Panc1 (cell line): Measurements from ENCODE around the gene RIMS1.

Experiments used
- POLR2AphosphoS5 ChIP-seq: IDR thresholded peaks from 2 replicates; pipeline ENCODE4 v1.6.1; 2012; ENCODE audit warnings: mild to moderate bottlenecking, low read depth, low read length, moderate library complexity
- REST ChIP-seq, 2 experiments: IDR thresholded peaks; 2 replicates each; pipeline ENCODE4 v1.6.1; 2011 to 2012; ENCODE audit warnings: low read depth in 2 of 2, control low read depth in 1 of 2, low read length in 1 of 2, mild to moderate bottlenecking in 1 of 2, moderate library complexity in 1 of 2; ENCODE audit not compliant: insufficient read depth in 1 of 2
- TF ChIP-seq, protein P1 (sequence below): fragments of 450-650 bp; IDR thresholded peaks from 2 replicates; pipeline ENCODE4 v1.5.1; 2017; ENCODE audit warnings: mild to moderate bottlenecking

DNA sequence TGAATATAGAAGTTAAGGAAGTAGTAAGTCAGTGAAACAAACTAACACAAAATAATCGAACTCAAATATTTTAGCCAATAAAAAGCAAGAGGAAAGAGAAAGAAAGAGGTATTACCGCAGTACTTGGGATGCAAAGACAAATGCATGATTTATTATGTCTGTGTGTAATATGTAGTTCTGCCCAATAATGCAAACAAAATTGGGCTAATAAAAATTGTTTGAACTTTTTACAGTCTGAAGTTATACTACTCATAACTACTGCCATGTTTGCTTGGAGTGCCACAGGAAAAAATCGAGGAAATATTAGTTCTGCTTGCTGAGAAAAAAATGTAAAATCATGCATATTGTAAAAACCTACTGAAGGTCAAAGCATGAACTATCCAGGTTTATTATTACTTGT, 375.2 kb downstream of the RIMS1 start:
- TF ChIP-seq POLR2AphosphoS5, result no peak
- TF ChIP-seq, protein P1, sequence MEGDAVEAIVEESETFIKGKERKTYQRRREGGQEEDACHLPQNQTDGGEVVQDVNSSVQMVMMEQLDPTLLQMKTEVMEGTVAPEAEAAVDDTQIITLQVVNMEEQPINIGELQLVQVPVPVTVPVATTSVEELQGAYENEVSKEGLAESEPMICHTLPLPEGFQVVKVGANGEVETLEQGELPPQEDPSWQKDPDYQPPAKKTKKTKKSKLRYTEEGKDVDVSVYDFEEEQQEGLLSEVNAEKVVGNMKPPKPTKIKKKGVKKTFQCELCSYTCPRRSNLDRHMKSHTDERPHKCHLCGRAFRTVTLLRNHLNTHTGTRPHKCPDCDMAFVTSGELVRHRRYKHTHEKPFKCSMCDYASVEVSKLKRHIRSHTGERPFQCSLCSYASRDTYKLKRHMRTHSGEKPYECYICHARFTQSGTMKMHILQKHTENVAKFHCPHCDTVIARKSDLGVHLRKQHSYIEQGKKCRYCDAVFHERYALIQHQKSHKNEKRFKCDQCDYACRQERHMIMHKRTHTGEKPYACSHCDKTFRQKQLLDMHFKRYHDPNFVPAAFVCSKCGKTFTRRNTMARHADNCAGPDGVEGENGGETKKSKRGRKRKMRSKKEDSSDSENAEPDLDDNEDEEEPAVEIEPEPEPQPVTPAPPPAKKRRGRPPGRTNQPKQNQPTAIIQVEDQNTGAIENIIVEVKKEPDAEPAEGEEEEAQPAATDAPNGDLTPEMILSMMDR, result no peak
- no peak for TF ChIP-seq REST (IDR thresholded peaks at IDR 0.05; ENCODE audit: insufficient read depth in 1 of 2, low read depth in 2 of 2, low read length in 1 of 2)
